SH-SY5Y (cell line): ENCODE data around the gene RAB30.

Experiments
- GATA2 ChIP-seq: IDR thresholded peaks from 2 replicates; pipeline ENCODE4 v1.6.1; 2011; ENCODE audit warnings: mild to moderate bottlenecking, low read depth, low read length
- GATA3 ChIP-seq: IDR thresholded peaks from 2 replicates; pipeline ENCODE4 v1.6.1; 2011; ENCODE audit warnings: low read depth, mild to moderate bottlenecking, low read length, moderate library complexity

DNA sequence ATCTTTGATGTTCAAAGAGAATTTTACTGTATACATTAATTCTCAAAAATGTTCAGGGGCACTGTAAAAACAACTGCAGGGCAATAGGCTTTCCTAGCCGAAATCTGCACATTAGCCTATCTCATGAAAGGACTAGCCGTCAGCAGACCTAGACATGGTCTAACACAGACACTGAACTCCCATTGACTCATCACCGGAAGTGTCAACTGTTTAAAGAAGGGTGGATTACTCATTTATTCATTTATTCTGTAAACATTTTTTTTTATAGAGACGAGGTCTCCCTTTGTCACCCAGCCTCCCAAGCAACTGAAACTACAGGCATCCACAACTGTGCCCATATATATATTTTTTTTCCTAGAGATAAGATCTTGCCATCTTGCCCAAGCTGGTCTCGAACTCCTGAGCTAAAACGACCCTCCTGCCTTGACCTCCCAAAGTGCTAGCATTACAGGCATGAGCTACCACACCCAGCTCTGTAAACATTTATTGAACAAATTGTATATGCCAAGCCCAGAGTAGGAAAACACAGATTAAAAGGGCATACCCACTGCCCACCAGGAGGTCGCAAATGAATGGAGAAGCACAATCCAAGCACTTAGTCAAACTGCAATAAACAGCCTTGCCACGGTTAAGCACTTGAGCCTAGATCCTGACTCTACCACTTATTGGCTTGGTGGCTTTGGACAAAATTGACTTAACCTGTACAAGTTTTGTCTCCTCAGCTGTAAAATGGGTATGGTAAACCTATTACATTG, 26.6 kb downstream of the RAB30 start:
- no peak for TF ChIP-seq GATA3
- TF ChIP-seq GATA2, result no peak
